Subcutaneous adipose tissue (tissue), 4 donors: ENCODE results near the gene GPR152. TPM values are rescaled to one million over a fixed set of nuclear protein-coding genes. Genes with fewer than 3 reads are reported as not detected.

Experiments
- total RNA-seq, 4 donors: library from RNA; depleted of rRNA; stranded (reverse); fragments of >200 nt; gene quantifications; one replicate each; pipeline ENCODE4 v1.1.0, GENCODE V29; 2016
- TF ChIP-seq, protein P1 (sequence below): fragments of 450-650 bp; IDR thresholded peaks from one replicate; pipeline ENCODE4 v1.5.1; 2016; ENCODE audit warnings: low read depth, mild to moderate bottlenecking, control low read depth, antibody characterized with exemption, moderate library complexity

The GPR152 gene
- total RNA-seq, 4 donors from 2014 or later: not detected

DNA sequence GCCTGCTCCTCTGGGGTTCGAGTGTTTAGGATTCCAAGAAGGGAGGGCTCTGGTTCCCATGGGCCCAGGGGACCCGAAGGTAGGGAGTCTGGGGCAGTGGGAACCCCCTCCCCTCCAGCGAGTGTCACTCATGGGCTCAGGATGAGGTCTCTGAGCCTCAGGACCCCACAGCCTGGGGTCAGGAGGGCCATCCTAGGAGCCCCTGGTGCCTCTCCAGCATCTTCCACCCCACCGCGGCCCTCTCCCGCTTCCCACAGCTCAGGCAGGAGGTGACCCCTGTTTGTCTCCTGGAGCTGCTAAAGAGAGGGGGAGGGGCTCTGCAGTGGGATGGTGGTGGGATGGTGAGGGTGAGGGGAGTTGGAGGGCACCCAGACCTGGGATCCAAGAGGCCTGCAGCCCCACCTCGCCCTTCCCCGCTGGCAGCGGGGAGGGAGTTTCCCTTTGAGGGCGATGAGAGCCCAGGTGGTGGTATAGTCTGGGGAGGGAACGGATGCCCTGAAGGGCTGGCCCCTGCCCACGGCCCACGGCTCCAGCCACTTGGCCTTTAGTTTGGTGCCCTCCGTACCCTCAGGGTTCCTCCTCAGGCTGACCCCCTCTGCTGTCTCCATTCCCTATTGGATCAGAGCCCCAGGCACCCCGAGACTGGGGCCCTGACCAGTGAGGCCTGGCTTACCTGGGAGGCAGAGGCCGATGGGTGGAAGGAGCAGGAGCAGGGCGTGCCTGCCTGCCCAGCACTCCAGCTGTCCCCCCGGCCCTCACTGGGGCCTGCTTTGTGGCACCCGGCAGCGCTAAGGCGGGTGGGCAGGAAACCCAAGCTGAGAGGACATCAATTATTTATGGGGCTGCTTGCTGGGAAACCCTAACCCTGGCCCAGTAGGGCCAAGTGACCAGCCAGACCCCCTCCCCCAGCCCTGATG lies 1.5 kb upstream of the GPR152 start:
- TF ChIP-seq, protein P1, sequence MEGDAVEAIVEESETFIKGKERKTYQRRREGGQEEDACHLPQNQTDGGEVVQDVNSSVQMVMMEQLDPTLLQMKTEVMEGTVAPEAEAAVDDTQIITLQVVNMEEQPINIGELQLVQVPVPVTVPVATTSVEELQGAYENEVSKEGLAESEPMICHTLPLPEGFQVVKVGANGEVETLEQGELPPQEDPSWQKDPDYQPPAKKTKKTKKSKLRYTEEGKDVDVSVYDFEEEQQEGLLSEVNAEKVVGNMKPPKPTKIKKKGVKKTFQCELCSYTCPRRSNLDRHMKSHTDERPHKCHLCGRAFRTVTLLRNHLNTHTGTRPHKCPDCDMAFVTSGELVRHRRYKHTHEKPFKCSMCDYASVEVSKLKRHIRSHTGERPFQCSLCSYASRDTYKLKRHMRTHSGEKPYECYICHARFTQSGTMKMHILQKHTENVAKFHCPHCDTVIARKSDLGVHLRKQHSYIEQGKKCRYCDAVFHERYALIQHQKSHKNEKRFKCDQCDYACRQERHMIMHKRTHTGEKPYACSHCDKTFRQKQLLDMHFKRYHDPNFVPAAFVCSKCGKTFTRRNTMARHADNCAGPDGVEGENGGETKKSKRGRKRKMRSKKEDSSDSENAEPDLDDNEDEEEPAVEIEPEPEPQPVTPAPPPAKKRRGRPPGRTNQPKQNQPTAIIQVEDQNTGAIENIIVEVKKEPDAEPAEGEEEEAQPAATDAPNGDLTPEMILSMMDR: no peak

DNA sequence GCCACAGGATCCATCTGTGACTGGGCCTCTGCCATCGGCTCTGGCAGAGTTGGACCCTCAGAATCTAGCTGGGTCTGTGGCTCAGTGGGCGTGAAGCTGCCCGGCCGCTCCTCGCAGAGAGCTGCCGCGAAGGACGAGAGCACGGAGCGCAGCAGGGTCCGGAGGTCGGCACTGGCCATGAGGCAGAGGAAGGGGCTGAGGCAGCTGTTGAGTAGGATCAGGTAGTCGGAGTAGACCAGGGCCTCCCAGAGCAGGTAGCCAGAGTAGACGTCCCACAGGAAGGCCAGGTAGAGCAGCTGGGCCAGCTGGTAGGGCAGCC lies 912 bp downstream of the GPR152 start:
- TF ChIP-seq, protein P1: no peak

- TF ChIP-seq, protein P1: no peak
Measured at GRCh38 chr11:67450796-67451657, 1.5 kb downstream of the GPR152 start.

- TF ChIP-seq, protein P1: no peak
Measured at GRCh38 chr11:67449116-67449844, 3.2 kb downstream of the GPR152 start.

- TF ChIP-seq, protein P1: no peak
Measured at GRCh38 chr11:67448220-67448609, 4.3 kb downstream of the GPR152 start.

DNA sequence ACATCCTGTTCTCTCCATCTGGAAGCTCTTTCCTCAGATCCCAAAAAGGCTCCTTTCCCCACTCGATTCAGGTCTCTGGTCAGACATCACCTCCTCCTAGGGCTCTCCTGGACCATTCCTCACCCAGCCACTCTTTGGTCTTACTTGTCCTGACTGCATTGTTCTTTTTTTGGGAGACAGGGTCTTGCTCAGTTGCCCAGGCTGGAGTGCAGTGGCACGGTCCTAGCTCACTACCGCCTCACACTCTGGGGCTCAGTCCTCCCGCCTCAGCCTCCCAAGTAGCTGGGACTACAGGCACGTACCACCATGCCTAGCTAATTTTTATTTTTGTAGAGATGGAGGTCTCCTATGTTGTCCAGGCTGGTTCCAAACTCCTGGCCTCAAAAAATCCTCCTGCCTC lies 7.0 kb downstream of the GPR152 start:
- TF ChIP-seq, protein P1: no peak
